ENCODE results near the gene ZCCHC7.
"Not testable (repeated sequence)": the region's sequence is repeated elsewhere in the genome, so short reads cannot be mapped to it uniquely, and the experiment has no call there.

The ZCCHC7 gene

DNA sequence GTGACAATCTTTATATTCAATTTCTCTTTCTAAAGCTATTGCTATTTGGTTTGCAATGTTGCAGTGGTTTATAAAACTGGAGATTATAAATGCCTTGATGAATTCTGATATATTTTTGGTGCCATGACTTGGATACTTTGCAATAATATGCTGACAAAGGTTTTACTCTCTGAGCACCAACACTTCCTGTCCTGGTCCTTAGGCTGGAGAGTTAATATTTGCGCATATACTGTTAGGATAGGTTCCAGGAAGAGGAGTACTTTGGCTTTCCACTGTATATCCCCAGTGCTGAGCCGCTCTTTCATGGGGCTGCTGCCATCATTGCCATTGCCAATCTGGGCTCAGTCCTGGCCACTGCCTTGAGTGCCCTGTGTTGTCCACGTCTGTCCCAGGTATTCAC, 139.6 kb downstream of the ZCCHC7 start:
- no peak for DNase-seq

DNA sequence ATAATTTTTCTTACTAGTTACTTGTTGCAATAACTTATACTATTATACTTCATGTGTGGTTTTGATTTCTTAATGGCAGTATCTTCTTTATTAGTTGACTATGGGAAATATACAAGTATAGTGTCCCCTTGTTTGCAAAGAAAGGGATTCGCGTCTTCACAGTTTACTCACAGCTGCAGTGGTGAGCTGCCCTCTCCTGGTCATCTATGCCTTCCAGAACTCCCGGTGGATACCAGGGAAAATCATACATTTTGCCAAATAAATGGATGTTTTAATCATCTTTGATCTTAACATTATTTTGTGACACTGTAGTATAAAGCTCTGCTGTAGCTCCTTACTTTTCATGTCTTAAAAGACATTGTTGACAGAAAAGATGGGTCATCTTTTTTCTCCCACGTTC, 142.0 kb downstream of the ZCCHC7 start:
- DNase-seq = no peak

DNA sequence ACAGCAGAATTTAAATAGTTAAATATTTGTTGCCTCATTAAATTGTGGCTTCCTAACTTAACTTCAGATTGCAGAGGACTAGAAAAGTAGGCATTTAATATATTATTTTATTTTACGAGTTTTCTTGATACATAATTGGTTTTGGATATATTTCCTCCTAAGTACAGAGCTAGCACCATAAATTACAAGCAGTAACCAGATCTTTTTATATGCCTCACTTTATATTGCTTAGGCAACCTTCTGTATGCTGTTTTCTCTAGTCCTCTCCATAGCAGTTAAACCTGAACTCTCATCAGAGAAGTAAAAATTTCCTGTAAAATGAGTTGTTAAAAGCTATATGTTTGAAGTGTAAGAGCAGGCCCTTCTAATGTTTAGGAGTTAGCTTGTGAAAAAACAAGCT, 144.2 kb downstream of the ZCCHC7 start:
- no peak for DNase-seq

DNA sequence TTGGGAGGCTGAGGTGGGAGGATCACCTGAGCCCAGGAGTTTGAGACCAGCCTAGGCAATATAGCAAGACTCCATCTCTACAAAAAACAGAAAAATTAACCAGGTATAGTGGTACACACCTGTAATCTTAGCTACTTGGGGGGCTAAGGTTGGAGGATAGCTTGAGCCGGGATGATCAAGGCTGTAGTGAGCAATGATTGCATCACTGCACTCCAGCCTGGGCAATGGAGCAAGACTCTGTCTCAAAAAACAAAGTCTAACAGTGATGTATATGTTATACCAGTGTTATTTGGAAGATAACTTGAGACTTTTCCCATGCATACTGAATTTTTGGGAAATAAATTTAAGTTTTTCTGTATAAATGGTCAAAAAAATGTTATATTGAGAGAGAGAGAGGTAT, 146.3 kb downstream of the ZCCHC7 start:
- no peak for DNase-seq

DNA sequence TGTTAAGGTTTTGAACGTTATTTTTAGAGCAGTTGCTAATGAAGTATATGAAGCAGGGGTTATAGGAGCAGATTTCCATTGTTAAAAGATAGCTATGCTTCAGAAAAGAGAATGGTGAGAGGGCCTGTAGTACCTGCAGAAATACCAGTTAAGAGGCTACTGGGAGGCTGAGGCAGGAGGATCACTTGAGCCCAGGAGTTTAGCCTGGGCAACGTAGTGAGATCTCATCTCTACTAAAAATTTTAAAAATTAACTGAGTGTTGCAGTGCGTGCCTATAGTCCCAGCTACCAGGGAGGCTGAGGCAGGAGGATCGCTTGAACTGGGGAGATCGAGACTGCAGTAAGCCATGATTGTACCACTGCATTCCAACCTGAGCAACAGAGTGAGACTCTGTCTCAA, 148.8 kb downstream of the ZCCHC7 start:
- no peak for DNase-seq

DNA sequence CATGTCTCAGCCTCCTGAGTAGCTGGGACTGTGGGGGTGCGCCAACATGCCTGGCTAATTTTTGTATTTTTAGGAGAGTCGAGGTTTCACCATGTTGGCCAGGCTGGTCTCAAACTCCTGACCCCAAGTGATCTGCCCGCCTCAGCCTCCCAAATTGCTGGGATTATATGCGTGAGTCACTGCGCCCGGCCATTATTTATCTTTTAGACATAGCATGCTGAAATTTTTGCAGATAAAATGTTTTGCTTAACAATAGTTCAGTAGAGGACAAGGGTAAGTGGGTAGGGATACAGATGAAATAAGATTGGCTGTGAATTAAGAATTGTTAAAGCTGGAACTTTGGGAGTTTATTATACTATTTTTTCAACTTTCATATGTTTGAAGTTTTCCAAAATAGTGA, 151.3 kb downstream of the ZCCHC7 start:
- no peak for DNase-seq

DNA sequence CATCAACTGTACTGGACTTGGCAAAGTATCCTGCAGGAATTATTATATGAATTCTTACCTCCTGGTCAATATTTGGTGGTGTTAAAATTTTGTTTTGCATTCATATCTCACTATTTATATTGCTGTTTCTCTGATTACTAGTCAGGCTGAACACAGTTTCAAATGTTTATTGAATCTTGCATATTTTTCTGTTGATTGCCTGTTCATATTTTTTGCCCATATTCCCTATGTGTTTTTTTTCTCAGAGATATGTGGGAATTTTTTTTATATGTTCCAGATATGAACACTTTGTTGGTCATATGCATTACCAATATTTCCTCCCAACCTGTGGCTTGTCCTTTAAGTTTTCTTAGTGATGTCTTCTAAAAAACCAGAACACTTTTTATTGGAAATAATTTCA, 153.2 kb downstream of the ZCCHC7 start:
- no peak for DNase-seq

DNA sequence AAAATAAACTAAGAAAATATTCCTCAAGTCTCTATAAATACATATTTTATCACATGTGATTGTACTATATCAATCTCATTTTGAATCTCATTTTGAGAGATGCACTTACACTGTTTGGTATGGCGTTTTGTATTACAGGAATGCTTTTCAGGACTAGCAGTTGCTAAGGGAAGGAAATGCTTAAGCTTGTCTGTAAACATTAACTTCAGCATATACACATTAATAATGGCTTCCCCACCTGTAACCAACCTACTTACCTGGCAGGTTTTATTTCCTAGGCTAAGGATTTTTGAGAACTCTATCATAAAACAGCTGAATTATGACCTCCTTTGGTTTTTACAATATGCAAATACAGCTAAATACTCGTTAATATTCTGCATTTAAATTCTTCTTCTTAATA, 161.2 kb downstream of the ZCCHC7 start:
- DNase-seq = no peak

DNA sequence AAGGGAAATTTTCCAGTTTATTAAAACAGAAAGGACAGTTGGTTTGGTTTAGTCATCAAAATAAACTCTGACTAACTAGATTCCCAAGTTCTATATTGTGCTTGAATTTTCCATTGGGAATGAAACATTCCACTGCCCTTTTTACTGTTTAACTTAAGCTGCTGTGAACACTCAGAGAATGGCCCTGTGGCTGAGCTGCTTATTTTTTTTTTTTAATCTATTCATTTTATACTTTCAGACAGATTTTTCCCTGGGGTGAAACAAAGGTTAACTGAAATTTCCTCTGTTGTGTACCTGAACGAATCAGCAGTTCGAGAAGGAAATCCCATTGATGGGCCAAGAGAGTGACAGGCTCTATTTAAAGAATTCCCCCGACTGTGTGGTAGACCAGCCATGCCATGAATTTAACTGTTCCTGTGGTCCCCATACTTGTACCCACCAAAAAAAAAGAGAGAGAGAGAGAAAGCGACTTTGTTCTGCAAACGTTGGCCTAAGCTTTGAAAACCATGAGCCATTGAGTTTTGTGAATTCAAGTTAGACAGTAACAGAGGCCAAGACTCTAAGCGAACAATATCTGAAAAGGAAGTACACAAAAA, 163.5 kb downstream of the ZCCHC7 start:
- peak; percentile 16 for DNase-seq

DNA sequence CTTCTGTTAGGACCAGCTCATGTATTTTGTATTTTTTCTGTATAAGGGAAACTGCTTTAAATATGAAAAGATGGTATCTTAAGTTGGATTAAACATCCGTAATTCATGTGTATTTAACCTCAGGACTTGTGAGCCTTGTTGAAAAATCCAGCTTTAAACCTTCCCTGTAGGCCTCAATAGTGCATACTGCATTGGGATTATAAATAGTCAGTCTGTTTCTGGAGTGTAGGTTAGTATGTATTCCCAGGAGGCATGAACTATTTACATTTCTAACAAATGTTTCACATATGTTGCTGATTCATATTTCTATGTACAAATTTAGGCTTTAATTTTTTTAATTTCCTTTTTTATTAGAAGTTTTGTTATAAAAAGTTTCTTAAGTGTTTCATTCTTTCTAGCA, 164.3 kb downstream of the ZCCHC7 start:
- no peak for DNase-seq

DNA sequence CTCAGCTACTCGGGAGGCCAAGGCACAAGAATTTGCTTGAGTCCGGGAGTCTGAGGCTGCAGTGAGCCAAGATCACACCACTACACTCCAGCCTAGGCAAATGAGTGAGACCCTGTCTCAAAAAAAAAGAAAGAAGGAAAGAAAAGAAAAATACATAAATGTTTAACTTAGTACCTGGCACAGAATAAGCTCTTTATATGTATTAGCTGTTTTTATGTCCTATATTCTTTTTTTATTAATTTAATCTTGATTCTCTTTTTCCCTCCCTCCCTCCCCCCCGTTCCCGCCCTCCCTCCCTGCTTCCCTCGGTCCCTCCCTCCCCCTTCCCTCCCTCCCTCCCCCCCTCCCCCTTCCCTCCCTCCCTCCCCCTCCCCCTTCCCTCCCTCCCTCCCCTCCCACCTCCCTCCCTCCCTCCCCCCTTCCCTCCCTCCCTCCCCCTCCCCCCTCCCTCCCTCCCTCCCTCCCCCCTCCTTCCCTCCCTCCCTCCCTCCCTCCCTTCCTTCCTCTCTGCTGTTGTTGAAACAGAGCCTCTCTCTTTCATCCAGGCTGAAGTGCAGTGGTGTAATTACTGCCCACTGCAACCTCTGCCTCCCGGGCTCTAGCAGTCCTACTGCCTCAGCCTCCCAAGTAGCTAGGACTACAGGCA, 166.3 kb downstream of the ZCCHC7 start:
- no peak for DNase-seq

DNA sequence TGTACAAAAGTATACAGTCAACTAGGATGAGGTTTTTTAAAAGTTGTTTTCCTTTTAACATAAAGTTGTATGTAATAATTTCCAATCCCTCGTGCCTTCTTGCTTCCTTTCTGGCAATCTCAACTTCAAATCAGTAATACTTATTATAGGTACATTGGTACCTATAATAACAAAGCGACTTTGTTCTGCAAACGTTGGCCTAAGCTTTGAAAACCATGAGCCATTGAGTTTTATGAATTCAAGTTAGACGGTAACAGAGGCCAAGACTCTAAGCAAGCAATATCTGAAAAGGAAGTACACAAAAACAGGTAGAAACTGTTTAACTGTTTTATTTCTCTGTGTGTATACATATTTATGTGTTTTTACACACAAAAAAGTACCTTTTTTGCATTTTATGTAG, 166.9 kb downstream of the ZCCHC7 start:
- DNase-seq = no peak

DNA sequence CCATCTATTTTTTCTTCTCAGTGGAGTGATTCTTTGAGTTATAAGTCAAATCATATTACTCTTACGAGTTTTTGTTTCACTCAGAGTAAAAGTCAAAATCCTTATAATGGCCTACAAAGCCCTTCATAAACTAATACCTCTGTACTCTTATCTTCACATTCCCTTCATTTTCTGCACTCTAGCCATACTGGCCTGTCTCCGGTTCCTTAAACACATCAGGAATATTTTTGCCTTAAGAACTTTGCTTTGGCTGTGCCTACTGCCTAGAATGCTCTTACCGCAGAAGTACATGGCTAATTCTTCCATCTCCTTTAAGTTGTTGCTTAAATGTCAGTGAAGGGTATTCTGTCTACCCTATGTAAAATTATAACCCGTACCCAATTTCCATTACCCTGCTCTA, 169.3 kb downstream of the ZCCHC7 start:
- no peak for DNase-seq

DNA sequence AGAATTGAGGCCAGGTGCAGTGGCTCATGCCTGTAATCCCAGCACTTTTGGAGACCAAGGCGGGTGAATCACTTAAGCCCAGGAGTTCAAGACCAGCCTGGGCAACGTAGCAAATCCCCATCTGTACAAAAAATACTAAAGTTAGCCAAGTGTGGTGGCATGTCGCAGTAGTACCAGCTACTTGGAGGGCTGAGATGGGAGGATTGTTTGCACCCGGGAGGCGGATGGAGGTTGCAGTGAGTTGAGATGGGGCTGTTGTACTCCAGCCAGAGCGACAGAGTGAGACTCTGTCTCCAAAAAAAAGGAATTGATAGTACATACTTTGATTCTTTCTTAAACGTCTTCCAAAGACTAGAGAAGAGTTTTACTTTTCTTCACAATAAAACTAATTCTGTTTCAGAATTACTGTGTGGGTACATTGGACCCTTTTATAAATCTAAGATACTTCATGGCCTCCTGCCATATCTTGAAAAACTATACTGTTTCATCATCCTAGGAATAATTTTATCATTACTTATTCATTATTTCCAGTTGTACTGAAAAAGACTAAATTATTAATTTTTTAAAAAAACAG, 170.1 kb downstream of the ZCCHC7 start:
- no peak for DNase-seq

DNA sequence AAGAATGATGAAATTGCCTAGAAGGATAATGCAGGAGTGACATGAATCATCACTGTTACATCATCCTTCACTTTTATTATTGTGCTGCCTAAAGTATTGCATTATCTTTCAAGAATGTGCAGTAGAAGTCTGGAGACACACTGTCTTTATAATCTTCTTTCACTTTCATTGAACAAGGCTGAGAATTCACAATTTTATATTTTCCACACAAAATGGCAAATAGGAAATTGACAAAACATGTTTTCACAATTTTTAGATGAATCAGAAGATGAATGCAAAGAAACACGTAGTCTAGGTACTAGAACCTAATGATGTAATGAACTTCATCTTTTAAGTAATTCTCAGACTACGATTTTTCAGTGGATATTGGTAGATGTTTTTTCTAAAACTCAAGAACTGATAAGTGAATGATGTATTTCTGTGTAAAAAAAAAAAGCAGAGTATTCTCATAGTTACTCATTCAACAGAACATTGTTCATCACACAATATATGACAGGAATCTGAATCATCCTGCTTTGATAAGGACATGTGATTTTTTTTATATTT, 170.6 kb downstream of the ZCCHC7 start:
- peak; percentile 57 for DNase-seq

DNA sequence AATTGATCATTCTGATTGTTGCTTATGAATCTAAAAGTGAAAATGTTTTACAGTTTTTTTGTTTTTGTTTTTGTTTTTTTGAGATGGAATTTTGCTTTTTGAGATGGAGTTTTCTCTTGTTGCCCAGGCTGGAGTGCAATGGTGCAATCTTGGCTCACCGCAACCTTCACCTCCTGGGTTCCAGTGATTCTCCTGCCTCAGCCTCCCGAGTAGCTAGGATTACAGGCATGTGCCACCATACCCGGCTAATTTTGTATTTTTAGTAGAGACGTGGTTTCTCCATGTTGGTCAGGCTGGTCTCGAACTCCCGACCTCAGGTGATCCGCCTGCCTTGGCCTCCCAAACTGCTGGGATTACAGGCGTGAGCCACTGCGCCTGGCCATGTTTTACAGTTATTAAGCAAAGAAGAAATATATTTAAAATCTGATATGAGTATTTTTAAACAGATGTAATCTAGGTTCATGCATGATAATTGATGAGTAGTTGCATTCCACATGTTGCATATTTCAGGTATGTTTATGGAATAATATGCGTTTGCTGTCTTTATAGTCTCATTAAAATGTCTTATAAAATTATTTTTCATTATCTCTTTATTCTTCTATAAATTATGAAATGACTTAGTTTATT, 171.4 kb downstream of the ZCCHC7 start:
- DNase-seq = not testable (repeated sequence)

DNA sequence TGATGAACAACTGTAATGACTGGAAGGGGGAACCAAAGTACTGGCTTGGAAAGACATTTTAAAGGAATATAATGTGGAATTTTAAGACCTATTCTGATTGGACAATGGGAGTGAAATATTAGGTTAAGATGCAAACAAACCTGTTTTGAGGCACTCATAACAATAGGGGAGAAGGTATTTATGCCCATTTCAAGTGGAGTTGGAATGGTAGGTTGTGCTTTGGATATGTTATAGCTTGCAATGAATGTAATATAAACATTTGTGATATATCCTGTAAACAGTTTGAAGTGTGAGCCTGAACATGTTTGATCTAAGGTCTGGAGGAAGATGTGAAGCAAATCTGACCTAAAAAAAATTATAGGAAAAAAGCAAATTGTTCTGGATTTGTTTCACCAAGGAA, 172.5 kb downstream of the ZCCHC7 start:
- DNase-seq = no peak

DNA sequence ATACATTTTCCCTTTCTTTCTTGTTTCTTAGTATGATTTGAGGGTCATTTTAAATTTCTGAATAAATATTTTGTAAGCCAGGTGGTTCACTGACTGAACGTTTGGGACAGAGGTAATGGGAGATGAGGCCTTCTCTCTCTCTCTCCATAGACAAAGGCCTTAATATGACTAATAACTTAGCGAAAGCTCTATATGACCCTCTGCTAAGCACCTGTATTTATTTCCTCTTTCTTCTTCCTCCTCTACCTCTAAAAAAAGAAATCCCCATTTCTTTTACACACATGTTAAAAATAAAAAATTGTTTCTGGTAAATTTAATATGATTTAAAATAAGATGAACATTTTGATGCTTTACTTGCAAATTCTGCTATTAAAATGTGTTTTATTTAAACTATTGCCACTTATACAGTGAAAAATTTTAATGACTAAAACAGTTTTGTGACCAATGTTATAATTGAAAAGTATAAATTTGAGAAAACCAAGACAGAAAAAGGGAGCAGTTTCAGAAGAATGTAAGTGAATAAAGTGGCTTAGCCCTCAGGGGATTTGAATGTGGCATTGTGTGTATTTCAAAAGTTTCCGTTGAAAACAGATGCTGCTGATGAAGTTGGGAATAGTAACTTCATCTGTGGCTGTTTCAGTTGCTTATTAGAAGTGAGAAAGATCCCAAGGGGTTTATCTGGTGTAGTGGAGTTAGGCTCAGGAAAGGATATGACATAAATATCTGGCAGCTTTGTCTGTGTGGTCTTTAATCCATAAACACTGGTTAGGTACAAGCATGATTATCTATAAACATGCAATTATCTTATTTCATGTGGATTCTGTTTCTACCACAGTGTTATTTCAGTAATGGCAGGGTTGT, 173.5 kb downstream of the ZCCHC7 start:
- no peak for DNase-seq

DNA sequence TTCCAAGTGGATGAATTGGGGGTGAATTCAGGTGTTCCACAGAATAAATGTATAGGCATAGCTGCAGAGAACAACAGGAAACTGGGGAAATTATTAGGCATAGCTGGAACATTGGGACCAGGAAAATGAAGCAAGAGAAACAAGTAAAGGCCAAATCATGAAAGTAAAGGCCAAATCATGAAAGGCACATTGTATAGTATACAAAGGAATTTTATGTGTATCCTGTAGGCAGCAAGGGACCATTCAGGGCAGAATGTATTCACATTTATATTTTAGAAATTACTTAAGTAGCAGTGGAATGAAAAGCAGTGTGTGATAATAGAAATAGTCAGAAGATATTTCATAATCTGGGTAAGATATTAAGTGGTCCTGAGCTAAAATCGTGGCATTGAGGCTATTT, 174.8 kb downstream of the ZCCHC7 start:
- no peak for DNase-seq

DNA sequence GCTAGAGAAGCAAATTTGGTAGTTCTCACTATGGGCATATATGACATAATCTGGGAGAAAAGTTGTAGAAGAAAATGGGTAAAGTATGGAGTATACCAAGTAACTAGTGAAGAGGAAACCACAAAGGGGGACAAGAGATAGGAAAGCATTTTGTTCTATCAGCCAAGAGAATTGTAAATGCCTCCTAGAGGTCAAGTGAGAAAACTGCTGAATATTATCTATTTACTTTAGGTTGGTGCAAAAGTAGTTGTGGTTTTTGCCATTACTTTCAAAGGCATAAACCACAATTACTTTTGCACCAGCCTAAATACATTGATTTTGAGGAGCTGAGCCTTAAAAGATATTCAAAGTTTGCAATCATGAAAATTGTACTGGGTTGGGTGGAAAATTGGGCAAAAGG, 175.4 kb downstream of the ZCCHC7 start:
- DNase-seq = no peak

DNA sequence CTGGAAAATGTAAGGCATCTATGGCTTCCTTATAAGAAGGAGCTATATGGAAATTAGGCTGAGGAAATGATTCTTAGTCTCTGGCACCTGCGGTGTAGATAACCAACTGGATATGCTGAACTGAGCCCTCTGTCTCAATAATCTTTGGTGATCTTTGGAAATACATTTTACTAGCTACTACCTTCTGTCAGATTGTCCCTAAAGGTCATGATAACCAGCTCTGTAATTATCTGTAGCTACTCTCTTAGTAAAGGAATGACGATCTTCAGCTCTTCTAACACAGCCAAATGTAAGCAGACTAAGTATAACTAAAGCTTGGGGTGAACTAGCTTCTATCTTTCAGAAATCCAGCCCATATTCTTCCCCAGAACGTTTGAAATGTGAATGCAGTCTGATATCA, 177.2 kb downstream of the ZCCHC7 start:
- no peak for DNase-seq

DNA sequence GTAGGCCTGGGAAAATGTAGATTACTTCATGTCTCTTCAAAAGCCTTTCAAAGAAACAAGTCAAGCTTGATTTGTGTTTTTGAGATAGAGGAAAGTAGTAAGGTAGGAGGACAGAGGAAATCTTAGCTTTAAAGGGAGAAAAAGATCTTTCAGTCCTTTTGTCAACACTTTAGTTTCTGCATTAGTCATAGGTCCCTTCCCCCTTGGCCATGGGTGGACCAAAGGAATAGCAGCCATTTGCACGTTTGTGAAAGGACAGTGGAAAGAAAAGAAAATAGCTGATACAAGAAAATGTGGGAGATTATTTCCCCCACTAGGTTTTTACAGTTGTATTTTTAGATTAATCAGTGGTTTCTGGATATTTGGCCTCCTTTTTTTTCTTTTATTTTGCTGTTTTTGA, 180.2 kb downstream of the ZCCHC7 start:
- DNase-seq = no peak

All from NCI-H226 (cell line).